ENCODE results near the gene ST6GALNAC5.

The ST6GALNAC5 gene

DNA sequence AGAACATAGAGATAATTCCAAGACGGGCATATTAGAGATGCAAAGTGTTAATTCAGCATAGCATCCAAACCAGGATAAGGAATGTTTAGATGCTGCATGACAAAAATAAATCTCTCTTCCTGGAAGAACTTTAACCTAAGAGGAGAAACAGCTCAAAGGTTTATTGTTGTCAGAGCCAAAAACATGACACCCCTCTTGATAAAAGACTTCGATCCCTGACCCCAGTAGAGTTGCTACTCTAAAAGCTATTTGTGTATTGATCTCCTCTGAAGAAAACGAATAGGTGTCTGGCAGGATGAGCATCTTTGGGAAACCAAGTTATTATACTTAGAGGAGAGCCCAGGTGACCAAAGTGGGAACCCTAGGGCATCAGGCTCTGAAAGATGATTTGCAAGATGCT lies 193.9 kb downstream of the ST6GALNAC5 start:
- no peaks in the 10 kb centered on the region for H3K4me1 ChIP-seq (ENCODE audit: control insufficient read depth, insufficient read depth, low read length)
- H3K36me3 ChIP-seq (ENCODE audit: control insufficient read depth in 2 of 2, insufficient read depth in 1 of 2, low read length in 2 of 2), result no peaks in the 10 kb centered on the region
- no peaks in the 10 kb centered on the region for H3K9me3 ChIP-seq (ENCODE audit: control insufficient read depth, insufficient read depth, low read depth, low read length)
- no peak overlapping the region for H3K27ac ChIP-seq (ENCODE audit: extremely low read depth, low read depth, low read length)
- H3K4me3 ChIP-seq (ENCODE audit: low read depth, low read length), result no peak overlapping the region
- POLR2A ChIA-PET, result no interaction called here
- TF ChIP-seq, protein P1, sequence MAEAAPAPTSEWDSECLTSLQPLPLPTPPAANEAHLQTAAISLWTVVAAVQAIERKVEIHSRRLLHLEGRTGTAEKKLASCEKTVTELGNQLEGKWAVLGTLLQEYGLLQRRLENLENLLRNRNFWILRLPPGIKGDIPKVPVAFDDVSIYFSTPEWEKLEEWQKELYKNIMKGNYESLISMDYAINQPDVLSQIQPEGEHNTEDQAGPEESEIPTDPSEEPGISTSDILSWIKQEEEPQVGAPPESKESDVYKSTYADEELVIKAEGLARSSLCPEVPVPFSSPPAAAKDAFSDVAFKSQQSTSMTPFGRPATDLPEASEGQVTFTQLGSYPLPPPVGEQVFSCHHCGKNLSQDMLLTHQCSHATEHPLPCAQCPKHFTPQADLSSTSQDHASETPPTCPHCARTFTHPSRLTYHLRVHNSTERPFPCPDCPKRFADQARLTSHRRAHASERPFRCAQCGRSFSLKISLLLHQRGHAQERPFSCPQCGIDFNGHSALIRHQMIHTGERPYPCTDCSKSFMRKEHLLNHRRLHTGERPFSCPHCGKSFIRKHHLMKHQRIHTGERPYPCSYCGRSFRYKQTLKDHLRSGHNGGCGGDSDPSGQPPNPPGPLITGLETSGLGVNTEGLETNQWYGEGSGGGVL (tag by site-specific recombination; IDR thresholded peaks at IDR 0.05), result no peak
- TF ChIP-seq PRDM1 (tag by site-specific recombination; IDR thresholded peaks at IDR 0.05) (no peak), ZBTB6 (tag by site-specific recombination; IDR thresholded peaks at IDR 0.05) (no peak), KLF8 (tag by site-specific recombination; IDR thresholded peaks at IDR 0.05) (no peak), ZNF311 (tag by site-specific recombination; IDR thresholded peaks at IDR 0.05; ENCODE audit: borderline replicate concordance) (no peak), ZNF132 (tag by site-specific recombination; IDR thresholded peaks at IDR 0.05; ENCODE audit: borderline replicate concordance) (no peak), ZNF76 (tag by site-specific recombination; IDR thresholded peaks at IDR 0.05; ENCODE audit: borderline replicate concordance, low read depth) (no peak), ZNF521 (tag by site-specific recombination; IDR thresholded peaks at IDR 0.05) (no peak), ZNF112 (tag by site-specific recombination; IDR thresholded peaks at IDR 0.05) (no peak), ZNF324 (tag by site-specific recombination; IDR thresholded peaks at IDR 0.05) (no peak)
- CTCF ChIA-PET, result no interaction called here

- Histone ChIP-seq H3K27ac (ENCODE audit: extremely low read depth, low read depth, low read length) (no peak overlapping the region), H3K36me3 (ENCODE audit: control insufficient read depth in 2 of 2, insufficient read depth in 1 of 2, low read length in 2 of 2) (no peaks in the 10 kb centered on the region), H3K4me1 (ENCODE audit: control insufficient read depth, insufficient read depth, low read length) (no peaks in the 10 kb centered on the region), H3K9me3 (ENCODE audit: control insufficient read depth, insufficient read depth, low read depth, low read length) (no peaks in the 10 kb centered on the region), H3K4me3 (ENCODE audit: low read depth, low read length) (no peak overlapping the region)
- ChIA-PET POLR2A (no interaction called here), CTCF (no interaction called here)
- TF ChIP-seq ZFHX2 (tag by site-specific recombination; conservative IDR thresholded peaks at IDR 0.05) (no peak), REST (tag by site-specific recombination; IDR thresholded peaks at IDR 0.05) (peak; percentile 95)
Measured at GRCh38 chr1:77063118-77063517, 195.8 kb downstream of the ST6GALNAC5 start.

DNA sequence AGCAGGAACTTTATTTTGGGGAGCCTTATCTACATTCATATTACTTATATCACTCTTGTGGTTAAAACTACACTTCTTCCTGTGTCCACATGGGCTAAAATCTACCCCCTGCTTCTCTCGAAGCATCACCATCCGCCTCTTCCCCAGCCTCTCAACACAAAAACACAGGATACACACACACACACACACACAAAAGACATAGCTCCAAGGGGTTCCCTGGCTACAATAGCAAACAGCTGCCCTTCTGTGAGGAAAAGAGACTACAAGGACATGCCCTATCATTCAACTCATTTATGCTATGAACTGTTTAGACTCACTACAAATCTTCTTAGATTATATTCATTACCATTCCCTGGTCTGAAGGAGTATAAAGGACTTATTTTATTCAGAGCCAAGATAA lies 197.0 kb downstream of the ST6GALNAC5 start:
- H3K4me1 ChIP-seq (ENCODE audit: control insufficient read depth, insufficient read depth, low read length), result no peaks in the 10 kb centered on the region
- no peak overlapping the region for H3K27ac ChIP-seq (ENCODE audit: extremely low read depth, low read depth, low read length)
- TF ChIP-seq ZNF629 (tag by site-specific recombination; IDR thresholded peaks at IDR 0.05) (no peak), ZBTB17 (tag by site-specific recombination; IDR thresholded peaks at IDR 0.05) (no peak), ZNF791 (tag by site-specific recombination; IDR thresholded peaks at IDR 0.05) (no peak), ZFP3 (tag by site-specific recombination; IDR thresholded peaks at IDR 0.05; ENCODE audit: low read depth) (no peak), PATZ1 (tag by site-specific recombination; IDR thresholded peaks at IDR 0.05) (no peak), ZNF214 (tag by site-specific recombination; IDR thresholded peaks at IDR 0.05; ENCODE audit: borderline replicate concordance) (no peak)
- POLR2A ChIA-PET, result no interaction called here
- CTCF ChIA-PET, result no interaction called here
- H3K9me3 ChIP-seq (ENCODE audit: control insufficient read depth, insufficient read depth, low read depth, low read length), result no peaks in the 10 kb centered on the region
- H3K4me3 ChIP-seq (ENCODE audit: low read depth, low read length), result no peak overlapping the region
- H3K36me3 ChIP-seq (ENCODE audit: control insufficient read depth in 2 of 2, insufficient read depth in 1 of 2, low read length in 2 of 2), result no peaks in the 10 kb centered on the region
